Testis (tissue), 3 donors: ENCODE results near the gene SLC12A3. TPM values are rescaled to one million over a fixed set of nuclear protein-coding genes. Genes with fewer than 3 reads are reported as not detected.
A peak's percentile ranks its signal among the peaks of the same experiment; 100 is the strongest.

Experiments used
- DNase-seq: peaks from one replicate; pipeline ENCODE4 v3.0.0-alpha.2; 2019
- H3K27ac ChIP-seq, 2 donors: fragments of 200-600 bp; sonication (generic); one replicate each; pipeline ENCODE4 v1.5.1; 2019
- H3K27me3 ChIP-seq: fragments of 200-600 bp; sonication (generic); one replicate; pipeline ENCODE4 v1.5.1; 2019
- H3K36me3 ChIP-seq: fragments of 200-600 bp; sonication (generic); one replicate; pipeline ENCODE4 v1.5.1; 2017; ENCODE audit warnings: low read depth; ENCODE audit errors: missing control alignments
- H3K4me1 ChIP-seq: fragments of 200-600 bp; sonication (generic); one replicate; pipeline ENCODE4 v1.5.1; 2019
- H3K4me3 ChIP-seq, 2 donors: fragments of 200-600 bp; sonication (generic); one replicate each; pipeline ENCODE4 v1.5.1; 2017 to 2019
- H3K9me3 ChIP-seq: fragments of 200-600 bp; sonication (generic); one replicate; pipeline ENCODE4 v1.5.1; 2017
- POLR2A ChIP-seq: fragments of 450-650 bp; IDR thresholded peaks from one replicate; pipeline ENCODE4 v1.6.1; 2017; ENCODE audit warnings: antibody characterized with exemption, mild to moderate bottlenecking, moderate library complexity
- WGBS, 2 donors: methylation state at CpG; one replicate each; pipeline ENCODE4 v1.1.5; 2018; 5-methylcytosine and 5-hydroxymethylcytosine counted together
- intact Hi-C: fragments of 100-400 bp; cut with DNase I; formaldehyde crosslinking; loops from one replicate; pipeline ENCODE4 v1.15.1; 2023; ENCODE audit warnings: low total_unique reads
- polyA plus RNA-seq: library from polyadenylated mRNA; stranded (reverse); fragments of 350-450 nt; fragmentation: Illumina TruSeq; extraction: RNeasy Lipid Tissue Mini Kit (QIAGEN cat#74804); gene quantifications from one replicate; pipeline ENCODE4 v1.2.3, GENCODE V29; 2014; ENCODE audit warnings: low read depth, low replicate concordance; ENCODE audit not compliant: insufficient read depth
- total RNA-seq, 2 donors: library from RNA; depleted of rRNA; stranded (reverse); fragments of >200 nt; gene quantifications; one replicate each; pipeline ENCODE4 v1.2.3, GENCODE V29; 2016
- TF ChIP-seq, protein P1 (sequence below), 3 experiments: fragments of 450-650 bp in 2 of 3; fragments of 200-600 bp in 1 of 3; sonication (generic) in 1 of 3; IDR thresholded peaks; one replicate each; pipeline ENCODE4 v1.5.1; 2016 to 2019; ENCODE audit warnings: antibody characterized with exemption in 3 of 3, mild to moderate bottlenecking in 2 of 3, moderate library complexity in 1 of 3

SLC12A3 gene
- total and polyA plus RNA-seq, 3 donors from 2014 or later: 0.16 to 1.1 (median 0.16) TPM

DNA sequence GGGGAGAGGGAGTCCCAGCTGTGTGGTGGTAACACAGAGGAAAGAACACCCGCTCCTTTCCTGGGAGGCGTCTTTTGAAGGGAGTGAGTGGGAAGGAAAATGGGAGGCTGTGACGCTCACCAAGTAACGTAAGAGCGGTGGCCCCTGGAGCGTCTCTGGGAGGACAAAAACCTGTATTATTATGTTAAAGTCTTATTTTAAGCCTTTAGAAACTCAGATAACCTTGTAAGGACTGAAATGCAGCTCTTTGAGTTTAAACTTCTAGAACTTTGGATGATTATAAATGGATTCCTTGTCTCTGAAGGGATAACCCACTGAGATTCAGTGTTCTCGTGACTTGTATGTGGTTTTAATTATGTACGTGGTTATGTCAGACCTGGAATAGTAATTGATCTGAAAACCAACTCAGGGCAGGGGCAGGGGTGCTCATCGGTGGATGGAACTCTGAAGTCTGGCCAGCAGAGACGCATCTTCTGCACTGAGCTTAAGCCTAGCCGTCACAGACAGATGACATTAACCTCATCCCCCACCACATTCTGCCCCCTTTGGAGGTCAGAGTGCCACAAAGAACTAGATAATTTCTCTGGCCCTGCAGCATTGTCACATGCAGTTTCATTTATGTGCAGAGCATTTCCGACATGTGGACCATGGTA, 41.8 kb upstream of the SLC12A3 start:
- no peaks in the 10 kb centered on the region for H3K9me3 ChIP-seq
- intact Hi-C loops: no loop called here
- H3K4me3 ChIP-seq: no peak overlapping the region
- peak; percentile 28 for DNase-seq
- H3K27ac ChIP-seq: peak overlapping the region in 1 of 2 donors; percentile 57
- H3K36me3 ChIP-seq: no peaks in the 10 kb centered on the region
- 69 to 74% methylated on average over 12 of the region's 12 CpGs for WGBS, 2 donors
- H3K27me3 ChIP-seq: no peaks in the 10 kb centered on the region
- H3K4me1 ChIP-seq: no peaks in the 10 kb centered on the region
- no peak for TF ChIP-seq POLR2A
- TF ChIP-seq, protein P1, sequence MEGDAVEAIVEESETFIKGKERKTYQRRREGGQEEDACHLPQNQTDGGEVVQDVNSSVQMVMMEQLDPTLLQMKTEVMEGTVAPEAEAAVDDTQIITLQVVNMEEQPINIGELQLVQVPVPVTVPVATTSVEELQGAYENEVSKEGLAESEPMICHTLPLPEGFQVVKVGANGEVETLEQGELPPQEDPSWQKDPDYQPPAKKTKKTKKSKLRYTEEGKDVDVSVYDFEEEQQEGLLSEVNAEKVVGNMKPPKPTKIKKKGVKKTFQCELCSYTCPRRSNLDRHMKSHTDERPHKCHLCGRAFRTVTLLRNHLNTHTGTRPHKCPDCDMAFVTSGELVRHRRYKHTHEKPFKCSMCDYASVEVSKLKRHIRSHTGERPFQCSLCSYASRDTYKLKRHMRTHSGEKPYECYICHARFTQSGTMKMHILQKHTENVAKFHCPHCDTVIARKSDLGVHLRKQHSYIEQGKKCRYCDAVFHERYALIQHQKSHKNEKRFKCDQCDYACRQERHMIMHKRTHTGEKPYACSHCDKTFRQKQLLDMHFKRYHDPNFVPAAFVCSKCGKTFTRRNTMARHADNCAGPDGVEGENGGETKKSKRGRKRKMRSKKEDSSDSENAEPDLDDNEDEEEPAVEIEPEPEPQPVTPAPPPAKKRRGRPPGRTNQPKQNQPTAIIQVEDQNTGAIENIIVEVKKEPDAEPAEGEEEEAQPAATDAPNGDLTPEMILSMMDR (IDR thresholded peaks at IDR 0.05): no peak

DNA sequence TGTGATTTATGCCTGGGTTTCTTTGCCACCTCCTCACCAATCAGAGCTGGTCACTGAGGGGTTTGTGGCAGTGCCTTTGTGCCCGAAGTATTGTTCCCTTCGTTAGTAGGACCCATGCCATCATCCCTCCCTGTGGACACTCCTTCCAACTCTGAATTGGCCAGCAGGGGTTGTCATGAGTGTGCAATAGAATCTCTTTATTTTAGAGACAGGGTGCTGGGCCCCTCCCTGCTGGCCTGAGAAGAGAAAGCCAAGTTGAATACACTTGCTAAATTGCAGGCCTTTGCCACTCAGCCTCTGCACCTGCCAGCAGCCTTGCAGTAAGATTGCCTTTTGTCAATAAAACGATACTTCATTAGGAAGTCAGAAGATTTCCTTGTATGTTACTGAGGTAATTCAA, 40.7 kb upstream of the SLC12A3 start:
- intact Hi-C loops: no loop called here
- 39 to 58% methylated on average over 3 of the region's 3 CpGs for WGBS, 2 donors
- no peaks in the 10 kb centered on the region for H3K4me1 ChIP-seq
- no peaks in the 10 kb centered on the region for H3K36me3 ChIP-seq
- no peaks in the 10 kb centered on the region for H3K27me3 ChIP-seq
- TF ChIP-seq, protein P1 (IDR thresholded peaks at IDR 0.05): no peak
- TF ChIP-seq POLR2A: no peak
- H3K4me3 ChIP-seq: no peak overlapping the region
- H3K27ac ChIP-seq: no peak overlapping the region
- H3K9me3 ChIP-seq: no peaks in the 10 kb centered on the region
- DNase-seq: peak; percentile 36

DNA sequence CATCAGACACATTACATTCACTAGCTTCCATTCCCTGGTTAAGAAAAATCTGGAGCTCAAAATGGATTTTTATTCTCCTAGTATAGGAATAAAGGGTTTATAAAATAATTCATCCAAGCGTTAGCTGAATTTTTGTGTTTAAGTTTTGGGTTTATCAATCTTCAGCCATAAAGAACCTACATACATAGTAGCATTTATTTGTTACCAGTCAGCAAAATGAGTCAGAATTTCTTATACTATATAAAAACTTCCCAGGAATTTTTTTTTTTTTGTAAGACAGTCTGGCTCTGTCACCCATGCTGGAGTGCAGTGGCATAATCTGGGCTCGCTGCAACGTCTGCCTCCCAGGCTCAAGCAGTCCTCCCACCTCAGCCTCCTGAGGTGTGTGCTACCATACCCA, 40.2 kb upstream of the SLC12A3 start:
- Histone ChIP-seq H3K9me3 (no peaks in the 10 kb centered on the region), H3K4me3 (no peak overlapping the region), H3K27ac (no peak overlapping the region), H3K27me3 (no peaks in the 10 kb centered on the region), H3K36me3 (no peaks in the 10 kb centered on the region), H3K4me1 (no peaks in the 10 kb centered on the region)
- TF ChIP-seq, protein P1 (IDR thresholded peaks at IDR 0.05): no peak
- no peak for TF ChIP-seq POLR2A
- intact Hi-C loops: no loop called here
- DNase-seq: no peak
- 74 to 87% methylated on average over 3 of the region's 3 CpGs for WGBS, 2 donors

DNA sequence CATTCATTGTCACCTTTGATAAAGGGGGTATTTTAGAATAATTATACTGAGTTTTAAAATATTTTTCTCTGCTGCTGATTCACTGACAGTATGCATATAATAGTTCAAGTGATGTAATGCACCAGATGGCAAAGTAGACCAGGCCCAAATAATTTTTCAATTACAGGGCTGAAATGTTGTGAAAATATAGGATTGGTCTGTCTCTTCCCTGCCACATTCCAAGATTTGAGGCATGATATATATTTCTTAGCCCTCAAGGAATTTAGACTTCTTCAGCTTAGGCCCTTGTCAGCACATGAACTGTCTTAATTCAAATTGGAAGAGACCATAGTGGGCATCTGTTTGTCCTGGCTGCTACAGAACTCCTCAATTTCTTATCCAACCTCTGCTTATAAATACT, 39.2 kb upstream of the SLC12A3 start:
- intact Hi-C loops: no loop called here
- no peaks in the 10 kb centered on the region for H3K27me3 ChIP-seq
- H3K4me1 ChIP-seq: no peaks in the 10 kb centered on the region
- no peak for DNase-seq
- H3K36me3 ChIP-seq: no peaks in the 10 kb centered on the region
- H3K4me3 ChIP-seq: no peak overlapping the region
- TF ChIP-seq POLR2A: no peak
- TF ChIP-seq, protein P1 (IDR thresholded peaks at IDR 0.05): no peak
- no peak overlapping the region for H3K27ac ChIP-seq
- no peaks in the 10 kb centered on the region for H3K9me3 ChIP-seq

DNA sequence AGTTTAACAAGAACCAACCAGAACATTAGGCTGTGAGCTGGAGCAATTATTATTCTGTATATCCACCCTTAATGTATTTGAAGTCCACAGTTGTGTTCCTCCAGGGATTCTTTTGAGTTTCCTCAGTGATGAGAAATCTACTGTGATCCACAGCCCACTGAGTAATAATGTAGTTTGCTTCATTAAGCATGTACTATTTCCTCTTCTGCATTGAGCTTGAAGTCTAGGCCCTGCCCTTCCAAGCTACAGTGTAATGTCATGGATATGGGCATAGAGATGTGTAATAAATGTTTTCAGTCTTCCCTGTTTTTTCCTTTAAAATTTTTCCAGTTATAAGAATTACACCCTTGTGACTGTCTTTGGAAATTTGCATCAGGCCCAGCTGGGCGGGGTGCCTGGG, 36.4 kb upstream of the SLC12A3 start:
- WGBS, 2 donors: 100% methylated on average over 1 of the region's 1 CpG
- Histone ChIP-seq H3K27me3 (no peaks in the 10 kb centered on the region), H3K27ac (no peak overlapping the region), H3K36me3 (no peaks in the 10 kb centered on the region), H3K9me3 (no peaks in the 10 kb centered on the region), H3K4me1 (no peaks in the 10 kb centered on the region), H3K4me3 (no peak overlapping the region)
- DNase-seq: no peak
- intact Hi-C loops: no loop called here
- TF ChIP-seq POLR2A: no peak
- TF ChIP-seq, protein P1 (IDR thresholded peaks at IDR 0.05): no peak
